Medulla oblongata (tissue), 1 donor: ENCODE results near the gene ARHGAP25.

Experiments used
- DNase-seq: peaks from one replicate; pipeline ENCODE4 v3.0.0-alpha.2; 2015; ENCODE audit errors: extremely low spot score

The ARHGAP25 gene

GRCh38 chr2:68829749-68830148 is 95.1 kb downstream of the ARHGAP25 start:
- DNase-seq: no peak

- DNase-seq: no peak
Observed at GRCh38 chr2:68831686-68832232, 97.1 kb downstream of the ARHGAP25 start.

- peak; percentile 83 for DNase-seq
Observed at GRCh38 chr2:68832233-68832869, 97.7 kb downstream of the ARHGAP25 start.

- no peak for DNase-seq
Observed at GRCh38 chr2:68833162-68833561, 98.6 kb downstream of the ARHGAP25 start.

- DNase-seq: peak; percentile 56
Observed at GRCh38 chr2:68834737-68835376, 100.2 kb downstream of the ARHGAP25 start.

- peak; percentile 38 for DNase-seq
Observed at GRCh38 chr2:68835621-68836020, 101.0 kb downstream of the ARHGAP25 start.

GRCh38 chr2:68837164-68837860 is 102.7 kb downstream of the ARHGAP25 start:
- DNase-seq: peak; percentile 71

GRCh38 chr2:68837861-68838341 is 103.3 kb downstream of the ARHGAP25 start:
- no peak for DNase-seq

- no peak for DNase-seq
Observed at GRCh38 chr2:68838641-68839040, 104.0 kb downstream of the ARHGAP25 start.

GRCh38 chr2:68839260-68839833 is 104.7 kb downstream of the ARHGAP25 start:
- DNase-seq: no peak

- no peak for DNase-seq
Observed at GRCh38 chr2:68845043-68845442, 110.4 kb downstream of the ARHGAP25 start.

GRCh38 chr2:68846091-68846490 is 111.5 kb downstream of the ARHGAP25 start:
- no peak for DNase-seq

- no peak for DNase-seq
Observed at GRCh38 chr2:68847751-68848150, 113.1 kb downstream of the ARHGAP25 start.

GRCh38 chr2:68849579-68850030 is 115.0 kb downstream of the ARHGAP25 start:
- no peak for DNase-seq

GRCh38 chr2:68850524-68850923 is 115.9 kb downstream of the ARHGAP25 start:
- no peak for DNase-seq

GRCh38 chr2:68853035-68853434 is 118.4 kb downstream of the ARHGAP25 start:
- DNase-seq: no peak

- DNase-seq: no peak
Observed at GRCh38 chr2:68853915-68854314, 119.3 kb downstream of the ARHGAP25 start.

- no peak for DNase-seq
Observed at GRCh38 chr2:68854476-68854875, 119.9 kb downstream of the ARHGAP25 start.

GRCh38 chr2:68855550-68855949 is 120.9 kb downstream of the ARHGAP25 start:
- DNase-seq: no peak

- no peak for DNase-seq
Observed at GRCh38 chr2:68857202-68857845, 122.7 kb downstream of the ARHGAP25 start.

- DNase-seq: peak; percentile 6
Observed at GRCh38 chr2:68857855-68858456, 123.3 kb downstream of the ARHGAP25 start.
